H9 (cell line): Measurements from ENCODE around the gene GRAMD1C. TPM values are rescaled to one million over a fixed set of nuclear protein-coding genes. Genes with fewer than 3 reads are reported as not detected.

Experiments used
- DNase-seq: peaks from one replicate; pipeline ENCODE4 v3.0.0-alpha.2; 2017
- H2AFZ ChIP-seq: one replicate; pipeline ENCODE4 v1.6.1; 2013; ENCODE audit warnings: mild to moderate bottlenecking, low read length, control low read depth, moderate library complexity
- H2AK5ac ChIP-seq: 2 replicates; pipeline ENCODE4 v1.6.1; 2013; ENCODE audit warnings: low read length, control low read depth, mixed read lengths; ENCODE audit not compliant: insufficient read length
- H2BK120ac ChIP-seq: one replicate; pipeline ENCODE4 v1.6.1; 2013; ENCODE audit warnings: low read depth, mild to moderate bottlenecking, low read length, control low read depth, inconsistent platforms; ENCODE audit not compliant: poor library complexity, severe bottlenecking
- H2BK12ac ChIP-seq: 2 replicates; pipeline ENCODE4 v1.6.1; 2013; ENCODE audit warnings: low read length, control low read depth, mixed read lengths, low read depth; ENCODE audit not compliant: insufficient read length
- H2BK15ac ChIP-seq: 2 replicates; pipeline ENCODE4 v1.6.1; 2013; ENCODE audit warnings: low read depth, low read length, control low read depth
- H2BK20ac ChIP-seq: one replicate; pipeline ENCODE4 v1.6.1; 2013; ENCODE audit warnings: low read depth, mild to moderate bottlenecking, low read length, control low read depth, inconsistent platforms; ENCODE audit not compliant: poor library complexity, severe bottlenecking
- H2BK5ac ChIP-seq: 2 replicates; pipeline ENCODE4 v1.6.1; 2013; ENCODE audit warnings: low read length, control low read depth, mixed read lengths; ENCODE audit not compliant: insufficient read length
- H3K14ac ChIP-seq: 2 replicates; pipeline ENCODE4 v1.6.1; 2013; ENCODE audit warnings: low read length, control low read depth; ENCODE audit not compliant: insufficient read depth
- H3K18ac ChIP-seq: 2 replicates; pipeline ENCODE4 v1.6.1; 2013; ENCODE audit warnings: low read depth, mild to moderate bottlenecking, mixed read lengths, low read length, control low read depth; ENCODE audit not compliant: insufficient read length
- H3K23ac ChIP-seq: 2 replicates; pipeline ENCODE4 v1.6.1; 2013; ENCODE audit warnings: low read length, control low read depth, mixed read lengths, low read depth; ENCODE audit not compliant: insufficient read length
- H3K23me2 ChIP-seq: 2 replicates; pipeline ENCODE4 v1.6.1; 2013; ENCODE audit warnings: low read depth, mild to moderate bottlenecking, mixed read lengths, low read length, control low read depth; ENCODE audit not compliant: insufficient read length, poor library complexity, severe bottlenecking
- H3K27ac ChIP-seq: 2 replicates; pipeline ENCODE4 v1.5.1; 2013; ENCODE audit warnings: low read length, control low read depth, mixed read lengths, low read depth; ENCODE audit not compliant: insufficient read length
- H3K27me3 ChIP-seq: 2 replicates; pipeline ENCODE4 v1.6.1; 2013; ENCODE audit warnings: low read length, control low read depth, inconsistent platforms; ENCODE audit not compliant: insufficient read depth
- H3K4ac ChIP-seq: 2 replicates; pipeline ENCODE4 v1.6.1; 2013; ENCODE audit warnings: low read depth, mild to moderate bottlenecking, control low read depth, inconsistent platforms, low read length, moderate library complexity
- H3K4me1 ChIP-seq: 2 replicates; pipeline ENCODE4 v1.6.1; 2013; ENCODE audit warnings: low read length, control low read depth, inconsistent platforms; ENCODE audit not compliant: insufficient read depth
- H3K4me2 ChIP-seq: 2 replicates; pipeline ENCODE4 v1.6.1; 2013; ENCODE audit warnings: low read length, control low read depth, mixed read lengths; ENCODE audit not compliant: insufficient read length, insufficient read depth
- H3K56ac ChIP-seq: 2 replicates; pipeline ENCODE4 v1.6.1; 2013; ENCODE audit warnings: low read depth, mild to moderate bottlenecking, mixed read lengths, low read length, control low read depth; ENCODE audit not compliant: insufficient read length
- H3K79me1 ChIP-seq: 2 replicates; pipeline ENCODE4 v1.6.1; 2013; ENCODE audit warnings: low read depth, mild to moderate bottlenecking, moderate library complexity, low read length, control low read depth, inconsistent platforms; ENCODE audit not compliant: insufficient read depth, poor library complexity, severe bottlenecking
- H3K79me2 ChIP-seq: 2 replicates; pipeline ENCODE4 v1.6.1; 2013; ENCODE audit warnings: low read length, control low read depth, inconsistent platforms; ENCODE audit not compliant: insufficient read depth
- H3K9ac ChIP-seq: 2 replicates; pipeline ENCODE4 v1.6.1; 2013; ENCODE audit warnings: low read length, control low read depth, mixed read lengths; ENCODE audit not compliant: insufficient read length; ENCODE audit errors: extremely low read depth
- H3K9me3 ChIP-seq: one replicate; pipeline ENCODE4 v1.6.1; 2013; ENCODE audit warnings: low read depth, low read length, inconsistent platforms; ENCODE audit not compliant: control insufficient read depth
- H3T11ph ChIP-seq: one replicate; pipeline ENCODE4 v1.6.1; 2013; ENCODE audit warnings: mild to moderate bottlenecking, low read length, control low read depth, inconsistent platforms
- H4K20me1 ChIP-seq: one replicate; pipeline ENCODE4 v1.6.1; 2013; ENCODE audit not compliant: control insufficient read depth, insufficient read length, insufficient read depth
- H4K5ac ChIP-seq: 2 replicates; pipeline ENCODE4 v1.6.1; 2013; ENCODE audit warnings: low read depth, mild to moderate bottlenecking, mixed read lengths, low read length, control low read depth; ENCODE audit not compliant: insufficient read length
- H4K8ac ChIP-seq: replicated peaks from 2 replicates; pipeline ENCODE4 v1.6.1; 2013; ENCODE audit warnings: low read length, control low read depth, mixed read lengths, low read depth; ENCODE audit not compliant: insufficient read length
- H4K91ac ChIP-seq: 2 replicates; pipeline ENCODE4 v1.6.1; 2013; ENCODE audit warnings: low read depth, mild to moderate bottlenecking, moderate library complexity, mixed read lengths, low read length, control low read depth; ENCODE audit not compliant: insufficient read length
- H3K27ac Mint-ChIP-seq, 3 experiments: 2 replicates in 2 of 3; 3 replicates in 1 of 3; pipeline ENCODE4 v1.8.0; 2020 to 2021; ENCODE audit warnings: mixed read lengths in 3 of 3, mild to moderate bottlenecking in 1 of 3, moderate library complexity in 1 of 3
- H3K27me3 Mint-ChIP-seq: 2 replicates; pipeline ENCODE4 v1.8.0; 2021; ENCODE audit warnings: low read depth, mild to moderate bottlenecking, moderate library complexity, mixed read lengths
- H3K36me3 Mint-ChIP-seq, 3 experiments: 2 replicates in 2 of 3; 3 replicates in 1 of 3; pipeline ENCODE4 v1.8.0; 2020 to 2021; ENCODE audit warnings: low read depth in 3 of 3, mixed read lengths in 3 of 3; ENCODE audit not compliant: insufficient read depth in 1 of 3
- H3K4me1 Mint-ChIP-seq, 2 experiments: 2 replicates each; pipeline ENCODE4 v1.8.0; 2020; ENCODE audit warnings: mixed read lengths in 2 of 2
- H3K4me3 Mint-ChIP-seq, 2 experiments: 2 replicates in 1 of 2; 3 replicates in 1 of 2; pipeline ENCODE4 v1.8.0; 2020 to 2021; ENCODE audit warnings: mild to moderate bottlenecking in 2 of 2, mixed read lengths in 2 of 2, moderate library complexity in 1 of 2
- H3K9me3 Mint-ChIP-seq, 2 experiments: 2 replicates in 1 of 2; 3 replicates in 1 of 2; pipeline ENCODE4 v1.8.0; 2020; ENCODE audit warnings: mild to moderate bottlenecking in 2 of 2, mixed read lengths in 2 of 2, moderate library complexity in 1 of 2
- total RNA-seq: library from RNA; stranded (reverse); gene quantifications from 2 replicates; pipeline ENCODE4 v1.2.1, GENCODE V29; 2021
- TF ChIP-seq, protein P1 (sequence below): fragments of 200-600 bp; sonication (generic); conservative IDR thresholded peaks from 3 replicates; pipeline ENCODE4 v1.8.0; 2021; ENCODE audit warnings: antibody characterized with exemption, mild to moderate bottlenecking

GRAMD1C gene
- total RNA-seq, 1 experiment from 2014 or later: 1.8 TPM

DNA sequence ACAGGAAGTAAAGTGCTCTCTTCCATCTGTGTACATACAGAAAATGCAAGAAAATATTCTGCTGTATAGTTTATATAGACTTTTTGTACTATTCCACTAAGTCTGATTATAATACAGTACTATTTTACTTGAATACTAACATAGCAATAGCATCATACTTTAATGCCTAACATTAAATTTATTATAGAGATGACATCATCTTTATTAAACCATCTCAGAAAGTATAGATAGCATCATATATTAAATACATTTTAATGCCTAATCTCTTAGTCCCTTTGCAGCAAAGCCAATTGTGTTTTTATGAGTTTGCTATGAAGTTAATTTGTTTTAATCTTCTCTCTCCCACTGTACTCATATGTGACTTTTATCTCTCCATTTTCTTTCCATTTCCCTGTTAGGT, 69.5 kb downstream of the GRAMD1C start:
- no peak overlapping the region for H2BK20ac ChIP-seq
- peaks cover 9 to 11% of the 10 kb centered on the region in 2 experiments; a peak in 4 of 5 replicates for H3K9me3 Mint-ChIP-seq

More for the DNA sequence above, 69.5 kb downstream of the GRAMD1C start:
- Histone ChIP-seq H3K27ac (no peak overlapping the region), H3K56ac (no peak overlapping the region), H3K4me1 (no peaks in the 10 kb centered on the region), H3K9me3 (no peaks in the 10 kb centered on the region), H2BK15ac (no peak overlapping the region), H2BK5ac (no peak overlapping the region), H3K14ac (no peak overlapping the region), H4K5ac (no peak overlapping the region), H2AFZ (no peak overlapping the region), H3K23ac (no peak overlapping the region), H3T11ph (no peak overlapping the region), H4K91ac (no peak overlapping the region), H3K79me1 (no peaks in the 10 kb centered on the region), H3K4ac (no peak overlapping the region), H4K20me1 (no peaks in the 10 kb centered on the region), H2BK120ac (no peak overlapping the region), H3K23me2 (peaks cover 4% of the 10 kb centered on the region), H3K4me2 (no peak overlapping the region), H3K18ac (no peak overlapping the region), H3K9ac (no peak overlapping the region), H2BK12ac (no peak overlapping the region), H4K8ac (no peak overlapping the region), H2AK5ac (no peak overlapping the region), H3K27me3 (no peaks in the 10 kb centered on the region), H3K79me2 (no peaks in the 10 kb centered on the region)
- Mint-ChIP-seq H3K27ac (no peak overlapping the region), H3K27me3 (no peaks in the 10 kb centered on the region), H3K4me1 (peaks cover 0 to 2% of the 10 kb centered on the region in 2 experiments; a peak in 2 of 4 replicates), H3K36me3 (peaks cover 1 to 15% (median 6%) of the 10 kb centered on the region in 3 experiments; a peak in 4 of 7 replicates), H3K4me3 (no peak overlapping the region)
- DNase-seq: no peak
- TF ChIP-seq, protein P1, sequence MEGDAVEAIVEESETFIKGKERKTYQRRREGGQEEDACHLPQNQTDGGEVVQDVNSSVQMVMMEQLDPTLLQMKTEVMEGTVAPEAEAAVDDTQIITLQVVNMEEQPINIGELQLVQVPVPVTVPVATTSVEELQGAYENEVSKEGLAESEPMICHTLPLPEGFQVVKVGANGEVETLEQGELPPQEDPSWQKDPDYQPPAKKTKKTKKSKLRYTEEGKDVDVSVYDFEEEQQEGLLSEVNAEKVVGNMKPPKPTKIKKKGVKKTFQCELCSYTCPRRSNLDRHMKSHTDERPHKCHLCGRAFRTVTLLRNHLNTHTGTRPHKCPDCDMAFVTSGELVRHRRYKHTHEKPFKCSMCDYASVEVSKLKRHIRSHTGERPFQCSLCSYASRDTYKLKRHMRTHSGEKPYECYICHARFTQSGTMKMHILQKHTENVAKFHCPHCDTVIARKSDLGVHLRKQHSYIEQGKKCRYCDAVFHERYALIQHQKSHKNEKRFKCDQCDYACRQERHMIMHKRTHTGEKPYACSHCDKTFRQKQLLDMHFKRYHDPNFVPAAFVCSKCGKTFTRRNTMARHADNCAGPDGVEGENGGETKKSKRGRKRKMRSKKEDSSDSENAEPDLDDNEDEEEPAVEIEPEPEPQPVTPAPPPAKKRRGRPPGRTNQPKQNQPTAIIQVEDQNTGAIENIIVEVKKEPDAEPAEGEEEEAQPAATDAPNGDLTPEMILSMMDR: no peak
